ENCODE results near the gene ZNF549. TPM values are rescaled to one million over a fixed set of nuclear protein-coding genes. Genes with fewer than 3 reads are reported as not detected.

The ZNF549 gene
- total RNA-seq, 1 donor from 2014 or later, result 4.5 TPM

DNA sequence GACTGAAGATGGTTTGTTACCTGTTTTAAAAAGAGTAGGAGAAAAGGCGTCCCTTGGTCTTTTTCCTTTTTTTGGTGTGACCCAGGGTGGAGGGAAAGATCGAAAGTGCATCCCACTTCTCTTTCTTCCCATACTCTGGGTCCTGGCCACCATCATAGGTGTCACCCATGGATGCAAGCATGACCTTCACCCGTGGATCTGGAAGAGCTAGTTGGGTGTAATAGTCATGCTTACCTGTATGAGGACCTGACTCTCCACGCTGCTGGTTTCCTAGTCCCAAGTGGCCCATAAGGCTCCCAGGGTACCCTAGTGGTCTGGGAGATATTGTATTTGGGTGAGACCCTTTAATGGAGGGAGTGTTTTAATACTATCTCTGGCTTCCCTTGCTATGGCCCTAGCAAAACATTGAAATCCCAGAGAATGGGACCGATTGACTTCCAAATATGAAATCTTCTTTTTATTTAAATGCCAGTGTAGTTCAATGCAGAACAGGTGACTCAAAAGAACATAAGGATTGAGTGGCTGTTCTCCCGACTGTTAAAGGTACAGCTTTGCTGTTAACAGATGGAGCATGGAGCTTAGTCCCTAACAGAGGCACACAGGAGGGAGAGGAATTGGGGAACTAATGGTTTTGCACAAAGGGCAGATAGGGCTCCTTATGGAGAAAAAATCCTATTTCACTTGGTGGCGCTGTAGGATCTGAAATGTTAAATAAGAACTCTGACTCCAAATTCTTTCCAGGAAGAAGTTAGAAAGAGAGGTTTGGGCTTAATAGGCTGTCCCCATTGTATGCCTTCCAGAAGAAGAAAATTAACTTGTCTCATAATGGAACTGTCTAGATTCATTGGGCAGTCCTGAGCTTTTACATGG lies 39.5 kb downstream of the ZNF549 start:
- peak; percentile 31 for DNase-seq (ENCODE audit: extremely low read depth, low read depth, low spot score)

DNA sequence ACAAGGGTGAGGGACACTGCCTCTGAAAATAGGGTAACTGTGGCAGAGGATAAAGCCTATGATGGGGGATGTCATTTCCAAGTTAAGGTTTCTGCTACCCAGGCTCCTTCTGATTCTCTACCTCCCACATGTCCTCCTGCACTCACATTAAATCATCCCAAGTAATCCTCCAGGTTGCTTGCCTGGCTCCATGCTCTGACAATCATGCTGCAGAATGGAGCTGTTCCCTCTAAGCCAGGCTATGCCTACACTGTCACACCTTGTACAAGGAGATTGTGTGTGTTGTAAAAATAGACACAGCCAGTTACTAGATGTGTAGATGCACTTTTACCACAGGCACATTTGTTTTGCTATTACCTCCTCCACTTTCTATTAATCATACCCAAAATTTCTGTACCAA lies 43.6 kb downstream of the ZNF549 start:
- DNase-seq (ENCODE audit: extremely low read depth, low read depth, low spot score), result no peak

DNA sequence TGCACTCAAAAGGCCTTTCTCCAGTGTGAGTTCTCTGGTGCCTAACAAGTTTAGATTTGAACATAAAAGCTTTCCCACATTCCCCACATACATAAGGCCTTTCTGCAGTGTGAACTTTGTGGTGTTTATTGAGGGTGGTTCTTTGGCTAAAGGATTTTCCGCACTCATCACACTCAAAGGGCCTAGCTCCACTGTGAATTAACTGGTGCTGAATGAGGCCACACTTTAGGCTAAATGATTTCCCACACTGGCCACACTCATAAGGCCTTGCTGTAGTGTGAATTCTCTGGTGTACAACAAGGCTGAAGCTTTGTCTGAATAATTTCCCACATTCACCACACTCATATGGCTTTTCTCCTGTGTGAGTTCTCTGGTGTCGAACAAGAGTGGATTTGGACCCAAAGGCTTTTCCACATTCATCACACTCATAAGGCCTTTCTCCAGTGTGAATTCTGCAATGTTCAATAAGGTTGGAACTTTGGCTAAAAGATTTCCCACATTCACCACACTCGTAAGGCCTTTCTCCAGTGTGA lies 45.3 kb downstream of the ZNF549 start:
- DNase-seq (ENCODE audit: extremely low read depth, low read depth, low spot score), result no peak

DNA sequence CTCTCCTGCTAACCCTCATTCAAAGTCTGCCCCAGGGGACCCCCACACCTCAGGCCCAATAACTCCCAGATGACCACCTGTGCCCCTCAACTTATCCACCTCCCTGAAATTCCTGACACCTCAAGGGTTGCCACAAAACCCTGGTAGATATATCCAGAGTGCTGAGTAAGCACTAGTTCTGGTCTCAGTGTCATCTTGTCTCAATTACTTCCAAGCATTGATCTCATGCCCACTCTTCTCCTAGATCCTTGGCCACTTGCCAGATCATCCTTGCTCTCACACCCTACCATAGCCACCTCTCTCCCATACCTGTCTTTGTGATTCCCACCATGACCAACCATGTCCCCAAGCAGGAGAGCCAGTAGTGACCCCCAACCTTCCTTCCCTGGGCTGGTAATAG lies 49.5 kb downstream of the ZNF549 start:
- no peak for DNase-seq (ENCODE audit: extremely low read depth, low read depth, low spot score)

DNA sequence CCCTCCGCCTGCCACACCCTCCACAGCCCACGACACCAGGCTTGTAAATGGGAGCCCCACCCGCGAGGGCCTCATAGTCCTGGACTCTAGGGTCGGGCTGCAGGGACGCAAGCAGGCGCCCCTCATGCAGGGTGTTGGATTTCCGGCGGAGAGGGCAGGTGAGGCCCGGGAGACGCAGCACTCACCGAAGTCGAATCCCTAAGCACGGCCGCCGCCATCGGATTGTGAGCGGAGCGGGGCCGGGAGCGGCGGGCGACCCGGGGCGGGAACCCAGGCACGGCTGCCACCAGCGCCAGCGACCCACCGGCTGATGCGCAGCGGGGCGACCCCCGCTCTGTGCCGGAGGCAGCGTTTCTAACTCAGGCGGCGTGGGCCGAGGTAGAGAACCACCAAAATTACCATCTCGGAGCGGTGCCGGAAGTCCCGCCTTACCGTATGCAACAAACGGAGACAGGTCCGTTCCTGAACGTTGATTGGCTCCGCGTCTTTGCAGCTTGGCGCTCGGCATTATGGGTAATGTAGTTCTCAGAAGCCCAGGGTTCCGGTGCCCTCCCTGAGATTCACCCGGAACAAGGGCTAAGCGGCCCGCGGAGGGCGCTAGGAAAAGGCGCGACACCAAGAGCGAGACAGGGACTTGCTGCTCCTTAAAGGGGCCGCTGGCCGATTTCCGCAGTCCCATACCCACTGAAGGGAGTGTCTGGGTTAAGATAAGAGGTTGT lies 51.5 kb downstream of the ZNF549 start, which contains the start of gene ZNF416:
Gene ZNF416 (minus strand): TSS at position 425 of the 719 bp plus-strand sequence. CDS start 207 bp downstream, at position 218.
- peak; percentile 92 for DNase-seq (ENCODE audit: extremely low read depth, low read depth, low spot score)

DNA sequence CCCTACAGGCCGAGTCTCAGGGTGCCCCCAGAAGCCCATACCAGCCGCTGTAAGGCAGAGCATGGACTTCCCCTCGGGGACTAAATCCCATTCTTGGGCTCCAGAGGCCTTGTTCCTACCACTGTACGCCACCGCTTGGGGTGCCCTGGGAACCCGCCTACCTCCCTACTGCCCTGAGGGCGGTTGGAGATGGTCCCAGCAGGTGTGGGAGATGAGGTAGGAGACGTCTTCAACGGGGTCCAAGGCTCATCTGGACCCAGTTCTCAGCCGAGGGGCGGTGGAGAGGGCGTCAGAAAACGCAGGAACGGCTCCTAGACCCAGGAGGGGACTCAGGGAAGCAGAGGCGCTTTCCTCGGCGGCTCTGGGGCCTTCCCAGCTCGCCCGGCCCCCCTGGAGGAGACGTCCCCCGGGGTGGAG lies 56.0 kb downstream of the ZNF549 start:
- no peak for DNase-seq (ENCODE audit: extremely low read depth, low read depth, low spot score)

DNA sequence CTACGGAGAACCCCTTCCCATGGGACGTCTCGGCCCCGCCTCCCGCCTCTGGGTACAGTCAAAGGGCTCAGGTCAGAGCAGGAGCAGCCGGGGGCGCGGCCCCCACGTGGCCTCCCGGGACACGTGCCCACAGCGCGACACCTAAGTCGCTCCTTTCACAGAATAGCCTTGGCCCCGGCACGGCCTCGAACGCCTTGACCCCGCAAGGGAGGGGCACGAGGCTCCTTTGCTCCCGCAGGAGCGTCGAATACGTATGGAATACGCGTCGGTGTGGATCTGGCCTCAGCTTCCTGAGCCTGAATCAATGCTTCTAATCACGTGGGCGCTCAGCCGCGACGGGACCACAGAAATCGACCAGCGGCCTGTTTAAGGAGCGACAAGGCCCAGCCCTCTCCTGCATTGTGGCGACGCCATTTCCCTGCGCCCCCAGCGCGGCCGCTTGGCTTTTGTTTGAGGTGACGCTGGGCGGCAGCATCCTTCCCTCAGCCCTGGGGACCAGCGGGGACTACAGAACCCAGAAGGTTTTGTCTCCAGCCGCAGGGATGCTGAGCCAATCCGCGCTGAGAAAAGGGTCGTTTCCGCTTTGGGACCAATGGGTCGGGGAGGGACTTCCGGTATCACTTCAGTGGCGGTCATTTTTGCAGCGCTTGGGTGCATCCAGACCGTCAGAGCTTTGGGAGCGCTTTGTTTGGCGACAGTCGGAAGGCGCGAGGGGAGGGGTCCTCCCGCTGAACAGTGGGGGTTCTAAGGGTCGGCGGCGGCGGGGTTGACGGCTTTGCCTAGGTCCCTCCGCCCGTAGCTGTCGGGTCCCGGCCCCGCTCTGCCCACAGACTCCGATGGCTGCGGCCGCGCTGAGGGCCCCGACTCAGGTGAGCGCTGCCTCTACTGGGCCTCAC lies 56.6 kb downstream of the ZNF549 start, which contains the start of gene ZIK1:
Gene ZIK1 (plus strand): TSS at position 625 of the 896 bp plus-strand sequence. CDS start 212 bp downstream, at position 837.
- peak; percentile 37 for DNase-seq (ENCODE audit: extremely low read depth, low read depth, low spot score)

DNA sequence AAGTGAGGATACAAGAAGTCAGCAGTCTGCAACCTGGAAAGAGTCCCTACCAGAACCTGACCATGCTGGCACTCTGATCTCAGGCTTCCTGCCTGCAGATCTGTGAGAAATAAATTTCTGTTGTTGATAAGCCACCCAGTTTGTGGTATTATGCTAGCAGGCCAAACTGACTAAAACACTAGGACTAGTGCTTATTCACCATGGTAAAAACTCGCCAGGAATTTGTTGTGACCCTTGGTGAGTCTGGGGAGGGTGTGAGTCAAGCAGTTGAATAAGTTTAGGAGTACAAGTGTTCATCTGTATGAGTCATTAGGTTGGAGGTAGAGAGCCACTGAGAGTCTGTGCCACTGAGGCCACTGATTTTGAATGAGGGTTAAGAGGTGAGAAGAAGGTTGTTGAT lies 60.4 kb downstream of the ZNF549 start:
- DNase-seq (ENCODE audit: extremely low read depth, low read depth, low spot score), result no peak

DNA sequence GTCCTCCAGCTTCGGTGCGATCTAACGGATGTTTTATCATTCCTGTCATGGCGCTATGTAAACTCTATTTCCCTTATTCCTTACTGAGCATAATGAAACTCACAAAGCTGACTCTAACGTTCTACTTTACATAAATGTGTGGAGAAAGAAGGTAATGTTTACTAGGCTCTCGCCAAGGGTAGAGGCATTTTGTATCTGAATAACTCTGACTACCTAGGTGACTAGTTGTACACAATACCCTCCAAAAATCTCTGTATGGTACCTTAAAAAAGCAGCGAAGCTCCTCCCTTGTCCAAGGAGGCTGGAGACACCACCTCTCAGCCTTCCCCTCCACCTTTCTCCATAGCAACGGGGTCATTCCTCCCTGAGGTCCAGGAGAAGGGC lies 72.2 kb downstream of the ZNF549 start:
- DNase-seq (ENCODE audit: extremely low read depth, low read depth, low spot score), result no peak

DNA sequence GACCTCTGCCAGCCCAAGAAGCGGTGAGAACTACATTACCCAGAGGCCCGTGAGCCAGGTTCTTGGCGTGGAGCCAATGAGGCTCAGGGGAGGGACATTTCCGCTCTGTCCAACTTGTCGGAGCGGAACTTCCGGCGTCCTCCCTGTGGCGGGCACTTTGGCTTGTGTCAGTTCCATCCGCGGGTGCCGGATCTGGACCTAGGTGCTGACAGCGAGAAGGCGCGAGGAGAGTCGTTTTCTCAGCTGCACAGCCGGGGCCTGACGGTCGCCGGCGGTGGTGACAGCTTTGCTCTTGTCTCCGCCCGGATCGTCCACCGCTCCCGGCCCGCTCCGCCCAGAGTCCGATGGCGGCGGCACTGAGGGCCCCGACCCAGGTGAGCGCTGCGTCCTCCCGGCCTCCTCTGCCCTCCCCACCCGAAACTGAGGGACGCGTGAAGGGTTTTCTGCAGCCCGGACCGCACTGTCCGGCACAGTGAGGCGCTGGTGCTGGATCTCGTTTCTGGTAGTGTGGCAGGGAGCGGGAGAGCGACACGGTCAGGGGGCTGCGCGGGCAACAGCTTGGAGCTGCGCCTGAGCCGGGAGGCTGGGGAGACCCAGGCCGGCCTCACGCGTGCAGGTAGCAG lies 72.7 kb downstream of the ZNF549 start, which contains the start of gene ZNF530:
Gene ZNF530 (plus strand): TSS at position 125 of the 623 bp plus-strand sequence. CDS start 4,461 bp downstream, outside the sequence.
- peak; percentile 55 for DNase-seq (ENCODE audit: extremely low read depth, low read depth, low spot score)

DNA sequence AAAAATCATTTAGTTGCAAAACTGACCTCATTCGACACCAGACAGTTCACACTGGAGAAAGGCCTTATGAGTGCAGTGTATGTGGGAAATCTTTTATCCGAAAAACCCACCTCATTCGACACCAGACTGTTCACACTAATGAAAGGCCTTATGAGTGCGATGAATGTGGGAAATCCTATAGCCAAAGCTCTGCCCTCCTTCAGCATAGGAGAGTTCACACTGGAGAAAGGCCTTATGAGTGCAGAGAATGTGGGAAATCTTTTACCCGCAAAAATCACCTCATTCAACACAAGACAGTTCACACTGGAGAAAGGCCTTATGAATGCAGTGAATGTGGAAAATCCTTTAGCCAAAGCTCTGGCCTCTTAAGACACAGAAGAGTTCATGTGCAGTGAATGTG lies 79.8 kb downstream of the ZNF549 start:
- DNase-seq (ENCODE audit: extremely low read depth, low read depth, low spot score), result no peak

Other genes with a start within 250 kb of the ZNF549 start
- gene ZNF460, start 246.9 kb upstream of the ZNF549 start, total RNA-seq, result 37.5 and 57.5 TPM in 2 replicates
- gene ZNF543, start 206.9 kb upstream of the ZNF549 start, total RNA-seq, result 6.2 and 8.3 TPM in 2 replicates
- 6.3 and 7.2 TPM in 2 replicates for gene ZNF304, start 176.1 kb upstream of the ZNF549 start, total RNA-seq
- gene TRAPPC2B, start 163.8 kb upstream of the ZNF549 start, total RNA-seq, result 23.5 and 24.6 TPM in 2 replicates
- gene ZNF547, start 163.8 kb upstream of the ZNF549 start, total RNA-seq, result 2.3 and 6.1 TPM in 2 replicates
- gene ZNF548, start 137.5 kb upstream of the ZNF549 start, total RNA-seq, result 9.9 and 13.8 TPM in 2 replicates
- gene ZNF17, start 116.2 kb upstream of the ZNF549 start, total RNA-seq, result 3.0 and 5.1 TPM in 2 replicates
- 7.5 and 8.0 TPM in 2 replicates for gene ZNF749, start 92.0 kb upstream of the ZNF549 start, total RNA-seq
- gene VN1R1, start 70.2 kb upstream of the ZNF549 start, total RNA-seq, result 0.39 and 0.76 TPM in 2 replicates
- gene ZNF772, start 49.8 kb upstream of the ZNF549 start, total RNA-seq, result 11.3 and 13.4 TPM in 2 replicates
- 4.1 and 7.9 TPM in 2 replicates for gene ZNF419, start 39.6 kb upstream of the ZNF549 start, total RNA-seq
- 6.0 and 9.1 TPM in 2 replicates for gene ZNF773, start 27.4 kb upstream of the ZNF549 start, total RNA-seq
- gene ZNF550, start 32.5 kb downstream of the ZNF549 start, total RNA-seq, result 5.1 and 8.6 TPM in 2 replicates
- 4.4 and 5.0 TPM in 2 replicates for gene ZNF416, start 51.6 kb downstream of the ZNF549 start, total RNA-seq
- gene ZIK1, start 56.8 kb downstream of the ZNF549 start, total RNA-seq, result 3.9 and 6.7 TPM in 2 replicates
- 1.9 and 6.4 TPM in 2 replicates for gene ZNF530, start 72.5 kb downstream of the ZNF549 start, total RNA-seq
- gene ZNF134, start 86.9 kb downstream of the ZNF549 start, total RNA-seq, result 12.6 and 18.8 TPM in 2 replicates
- gene ZNF211, start 105.8 kb downstream of the ZNF549 start, total RNA-seq, result 8.1 and 12.7 TPM in 2 replicates
- gene ZSCAN4, start 141.6 kb downstream of the ZNF549 start, total RNA-seq, result not detected in 2 replicates
- 3.8 and 8.8 TPM in 2 replicates for gene ZNF551, start 154.6 kb downstream of the ZNF549 start, total RNA-seq
- gene ZNF154, start 181.8 kb downstream of the ZNF549 start, total RNA-seq, result 1.1 and 4.2 TPM in 2 replicates
- 4.4 and 5.4 TPM in 2 replicates for gene ZNF671, start 200.3 kb downstream of the ZNF549 start, total RNA-seq
- 8.3 and 13.6 TPM in 2 replicates for gene ZNF776, start 219.5 kb downstream of the ZNF549 start, total RNA-seq
- 13.3 and 14.2 TPM in 2 replicates for gene ZNF586, start 242.3 kb downstream of the ZNF549 start, total RNA-seq

Measured in glomerular endothelial cell (primary cell).